Glutamatergic neuron (in vitro differentiated cells): ENCODE data around the gene CLIP1. TPM values are rescaled to one million over a fixed set of nuclear protein-coding genes. Genes with fewer than 3 reads are reported as not detected.
A peak's percentile ranks its signal among the peaks of the same experiment; 100 is the strongest.
"Not testable (repeated sequence)": the region's sequence is repeated elsewhere in the genome, so short reads cannot be mapped to it uniquely, and the experiment has no call there.

ENCODE experiments used
- DNase-seq: peaks from one replicate; pipeline ENCODE4 v3.0.0; 2022
- H3K27ac Mint-ChIP-seq: one replicate; pipeline ENCODE4 v1.8.0; 2020; ENCODE audit warnings: mild to moderate bottlenecking, mixed read lengths, inconsistent platforms; ENCODE audit not compliant: unreplicated experiment
- H3K27me3 Mint-ChIP-seq: one replicate; pipeline ENCODE4 v1.8.0; 2020; ENCODE audit warnings: mild to moderate bottlenecking, moderate library complexity, mixed read lengths, inconsistent platforms; ENCODE audit not compliant: unreplicated experiment
- H3K36me3 Mint-ChIP-seq: one replicate; pipeline ENCODE4 v1.8.0; 2020; ENCODE audit warnings: mild to moderate bottlenecking, mixed read lengths, inconsistent platforms; ENCODE audit not compliant: unreplicated experiment
- H3K4me1 Mint-ChIP-seq: one replicate; pipeline ENCODE4 v1.8.0; 2020; ENCODE audit warnings: mild to moderate bottlenecking, low read depth, mixed read lengths, inconsistent platforms; ENCODE audit not compliant: unreplicated experiment
- H3K4me3 Mint-ChIP-seq: one replicate; pipeline ENCODE4 v1.8.0; 2020; ENCODE audit warnings: mild to moderate bottlenecking, mixed read lengths, inconsistent platforms; ENCODE audit not compliant: unreplicated experiment
- H3K9me3 Mint-ChIP-seq: one replicate; pipeline ENCODE4 v1.8.0; 2020; ENCODE audit warnings: mild to moderate bottlenecking, moderate library complexity, mixed read lengths, inconsistent platforms; ENCODE audit not compliant: unreplicated experiment
- total RNA-seq: library from RNA; stranded (reverse); fragmentation: NEBNext Ultra II Directional; extraction: Animal tissue kit (Norgen Biotek cat#: 25700); gene quantifications from one replicate; pipeline ENCODE4 v1.2.1, GENCODE V29; 2021; ENCODE audit not compliant: unreplicated experiment
- TF ChIP-seq, protein P1 (sequence below): fragments of 200-600 bp; sonication (generic); IDR thresholded peaks from one replicate; pipeline ENCODE4 v1.5.0; 2021; ENCODE audit not compliant: partially characterized antibody, unreplicated experiment

CLIP1 gene
- total RNA-seq, 1 donor from 2014 or later = 65.7 TPM

DNA sequence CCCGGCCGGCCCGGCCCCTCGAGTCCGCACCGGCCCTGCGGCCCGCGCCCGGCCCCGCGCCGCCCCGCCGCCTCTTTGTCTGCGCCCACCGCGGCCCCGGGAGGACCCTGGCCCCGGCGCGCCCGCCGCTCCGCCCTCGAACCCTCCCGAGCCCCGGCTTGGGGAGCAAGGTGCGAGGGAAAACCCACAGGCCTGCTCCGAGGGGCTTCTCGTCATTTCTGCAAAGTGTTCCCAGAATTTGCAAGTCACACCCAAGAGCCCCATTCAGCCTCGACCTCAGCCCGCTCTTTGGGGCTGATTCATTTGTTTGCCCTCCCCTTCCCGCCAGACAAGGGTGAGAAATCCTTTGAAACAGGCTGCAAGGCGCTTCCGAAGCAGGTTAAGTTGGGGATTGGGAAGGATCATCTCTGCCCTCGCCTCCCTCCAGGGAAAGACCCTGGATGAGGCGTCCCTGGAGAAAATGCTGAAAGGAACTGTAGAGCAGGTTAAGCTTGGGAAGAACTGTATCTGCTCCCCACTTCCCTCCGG lies 325 bp upstream of the CLIP1 start:
- H3K36me3 Mint-ChIP-seq = no peaks in the 10 kb centered on the region
- TF ChIP-seq, protein P1, sequence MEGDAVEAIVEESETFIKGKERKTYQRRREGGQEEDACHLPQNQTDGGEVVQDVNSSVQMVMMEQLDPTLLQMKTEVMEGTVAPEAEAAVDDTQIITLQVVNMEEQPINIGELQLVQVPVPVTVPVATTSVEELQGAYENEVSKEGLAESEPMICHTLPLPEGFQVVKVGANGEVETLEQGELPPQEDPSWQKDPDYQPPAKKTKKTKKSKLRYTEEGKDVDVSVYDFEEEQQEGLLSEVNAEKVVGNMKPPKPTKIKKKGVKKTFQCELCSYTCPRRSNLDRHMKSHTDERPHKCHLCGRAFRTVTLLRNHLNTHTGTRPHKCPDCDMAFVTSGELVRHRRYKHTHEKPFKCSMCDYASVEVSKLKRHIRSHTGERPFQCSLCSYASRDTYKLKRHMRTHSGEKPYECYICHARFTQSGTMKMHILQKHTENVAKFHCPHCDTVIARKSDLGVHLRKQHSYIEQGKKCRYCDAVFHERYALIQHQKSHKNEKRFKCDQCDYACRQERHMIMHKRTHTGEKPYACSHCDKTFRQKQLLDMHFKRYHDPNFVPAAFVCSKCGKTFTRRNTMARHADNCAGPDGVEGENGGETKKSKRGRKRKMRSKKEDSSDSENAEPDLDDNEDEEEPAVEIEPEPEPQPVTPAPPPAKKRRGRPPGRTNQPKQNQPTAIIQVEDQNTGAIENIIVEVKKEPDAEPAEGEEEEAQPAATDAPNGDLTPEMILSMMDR = no peak
- H3K27me3 Mint-ChIP-seq = peaks cover 11% of the 10 kb centered on the region
- H3K4me3 Mint-ChIP-seq = peak overlapping the region; percentile 90
- peak overlapping the region; percentile 98 for H3K27ac Mint-ChIP-seq
- peaks cover 6% of the 10 kb centered on the region for H3K4me1 Mint-ChIP-seq
- peaks cover 20% of the 10 kb centered on the region for H3K9me3 Mint-ChIP-seq
- no peak for DNase-seq

DNA sequence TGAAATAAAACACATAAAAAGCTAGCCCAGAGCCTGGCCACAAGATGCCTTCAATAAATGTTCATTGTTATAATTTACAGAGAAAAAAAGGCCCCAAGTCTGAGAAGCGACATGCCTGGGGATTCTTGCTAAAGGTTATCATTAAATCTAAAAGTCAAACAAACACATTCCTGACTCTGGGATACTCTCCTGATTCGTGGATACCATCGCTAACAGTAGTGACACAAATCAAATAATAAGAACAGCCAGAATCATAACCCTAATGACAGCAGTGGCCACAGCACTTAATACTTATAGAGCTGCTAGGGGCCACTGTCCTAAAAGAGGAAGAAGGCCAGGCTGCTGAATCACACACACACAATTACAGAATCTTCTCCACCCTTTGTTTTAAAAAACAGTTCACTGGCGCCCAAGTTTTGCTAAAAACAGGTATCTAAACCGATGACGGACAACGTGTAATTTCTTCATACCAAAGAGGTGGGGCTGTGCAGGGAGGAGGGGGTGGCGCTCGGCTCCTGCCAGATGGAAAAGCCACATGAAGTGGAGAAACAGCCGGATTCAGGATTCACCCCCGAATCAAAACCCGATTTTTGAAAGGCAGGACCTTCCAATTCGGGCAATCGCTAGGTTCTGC lies 1.2 kb downstream of the CLIP1 start:
- DNase-seq = peak; percentile 31
- H3K27ac Mint-ChIP-seq = peak overlapping the region; percentile 92
- TF ChIP-seq, protein P1 = no peak

DNA sequence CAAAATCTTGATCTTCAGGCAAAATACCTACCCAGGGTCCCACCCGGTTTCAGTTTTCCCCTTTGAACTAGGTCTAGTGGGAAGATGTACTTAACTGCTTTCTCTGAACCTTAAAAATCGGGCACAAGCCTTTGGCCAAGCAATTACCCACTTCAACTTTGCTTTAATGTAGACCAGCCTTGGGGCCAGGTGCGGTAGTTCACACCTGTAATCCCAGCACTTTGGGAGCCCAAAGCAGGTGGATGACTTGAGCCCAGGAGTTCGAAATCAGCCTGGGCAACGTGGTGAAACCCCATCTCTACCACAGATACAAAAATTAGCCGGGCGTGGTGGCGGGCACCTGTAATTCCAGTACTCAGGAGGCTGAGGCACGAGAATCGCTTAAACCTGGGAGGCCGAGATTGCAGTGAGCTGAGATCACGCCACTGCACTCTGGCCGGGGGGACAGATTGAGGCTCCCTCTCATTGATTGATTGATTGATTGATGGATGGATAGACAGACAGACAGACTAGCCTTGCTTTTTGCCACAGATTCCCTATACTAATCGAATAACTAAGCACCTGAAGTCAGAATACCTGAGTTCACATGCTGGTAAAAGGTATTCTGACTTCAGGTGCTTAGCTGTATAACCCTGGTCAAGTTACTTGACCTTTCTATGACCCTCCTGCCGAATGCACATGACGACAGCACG lies 1.9 kb downstream of the CLIP1 start:
- TF ChIP-seq, protein P1 = no peak
- Mint-ChIP-seq H3K4me3 (peak overlapping the region; percentile 92), H3K36me3 (no peaks in the 10 kb centered on the region), H3K27me3 (peaks cover 11% of the 10 kb centered on the region), H3K27ac (peak overlapping the region; percentile 92), H3K9me3 (peaks cover 20% of the 10 kb centered on the region), H3K4me1 (peaks cover 6% of the 10 kb centered on the region)
- no peak for DNase-seq

More for the DNA sequence above, 1.2 kb downstream of the CLIP1 start:
- peaks cover 6% of the 10 kb centered on the region for H3K4me1 Mint-ChIP-seq
- H3K36me3 Mint-ChIP-seq = no peaks in the 10 kb centered on the region
- peak overlapping the region; percentile 92 for H3K4me3 Mint-ChIP-seq
- peaks cover 11% of the 10 kb centered on the region for H3K27me3 Mint-ChIP-seq
- peaks cover 20% of the 10 kb centered on the region for H3K9me3 Mint-ChIP-seq

DNA sequence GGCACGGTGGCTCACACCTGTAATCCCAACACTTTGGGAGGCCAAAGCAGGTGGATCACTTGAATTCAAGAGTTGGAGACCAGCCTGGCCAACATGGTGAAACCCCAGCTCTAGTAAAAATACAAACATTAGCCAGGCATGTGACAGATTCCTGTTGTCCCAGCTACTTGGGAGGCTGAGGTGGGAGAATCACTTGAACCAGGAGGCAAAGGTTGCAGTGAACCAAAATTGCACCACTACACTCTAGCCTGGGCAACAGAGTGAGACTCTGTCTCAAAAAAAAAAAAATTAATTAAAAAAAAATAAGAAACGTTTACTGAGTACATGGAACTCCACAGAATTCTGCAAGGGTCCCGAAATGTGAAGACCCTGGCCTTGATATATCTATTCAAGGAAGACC lies 3.4 kb downstream of the CLIP1 start:
- H3K27ac Mint-ChIP-seq, H3K4me3 Mint-ChIP-seq, H3K4me1 Mint-ChIP-seq, H3K36me3 Mint-ChIP-seq, DNase-seq: not testable (repeated sequence)
- peaks cover 20% of the 10 kb centered on the region for H3K9me3 Mint-ChIP-seq
- H3K27me3 Mint-ChIP-seq = peaks cover 11% of the 10 kb centered on the region

DNA sequence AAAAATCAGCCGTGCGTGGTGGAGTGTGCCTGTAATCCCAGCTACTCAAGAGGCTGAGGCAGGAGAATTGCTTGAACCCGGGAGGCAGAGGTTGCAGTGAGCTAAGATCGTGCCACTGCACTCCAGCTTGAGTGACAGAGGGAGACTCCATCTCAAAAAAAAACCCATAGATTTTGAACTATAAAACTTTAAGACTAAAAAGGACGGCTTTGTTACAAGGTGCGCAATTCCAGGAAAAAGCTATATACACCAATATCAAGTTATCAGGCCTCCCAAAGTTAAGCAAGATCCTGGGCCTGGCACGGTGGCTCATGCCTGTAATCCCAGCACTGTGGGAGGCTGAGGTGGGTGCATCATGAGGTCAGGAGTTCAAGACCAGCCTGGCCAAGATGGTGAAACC lies 6.8 kb downstream of the CLIP1 start:
- not testable (repeated sequence) for H3K9me3 Mint-ChIP-seq, DNase-seq, H3K4me1 Mint-ChIP-seq, H3K4me3 Mint-ChIP-seq, H3K36me3 Mint-ChIP-seq, H3K27ac Mint-ChIP-seq, H3K27me3 Mint-ChIP-seq
